PFSK-1 (cell line): ENCODE data around the gene CPT1B.

Experiments
- FOXP2 ChIP-seq: optimal IDR thresholded peaks from 2 replicates; pipeline ENCODE3; 2011; ENCODE audit warnings: borderline replicate concordance, control low read depth, inconsistent platforms; ENCODE audit not compliant: insufficient read depth; ENCODE audit errors: extremely low read length, extremely low read depth
- POLR2AphosphoS5 ChIP-seq: IDR thresholded peaks from 2 replicates; pipeline ENCODE4 v1.6.1; 2012; ENCODE audit warnings: low read depth, mild to moderate bottlenecking, control low read depth, low read length, moderate library complexity
- REST ChIP-seq, 2 experiments: IDR thresholded peaks; 2 replicates each; pipeline versions ENCODE4 v1.6.1 to v1.8.0; 2011 to 2012; ENCODE audit warnings: low read depth in 2 of 2, low read length in 2 of 2, control low read depth in 1 of 2, inconsistent platforms in 1 of 2, mild to moderate bottlenecking in 1 of 2, moderate library complexity in 1 of 2; ENCODE audit not compliant: insufficient read depth in 1 of 2
- SIN3A ChIP-seq: IDR thresholded peaks from 2 replicates; pipeline ENCODE4 v1.6.1; 2012; ENCODE audit warnings: mild to moderate bottlenecking, low read length, moderate library complexity, borderline replicate concordance; ENCODE audit not compliant: insufficient read depth
- TAF1 ChIP-seq: IDR thresholded peaks from 2 replicates; pipeline ENCODE4 v1.6.1; 2012; ENCODE audit warnings: low read length, control low read depth, borderline replicate concordance; ENCODE audit not compliant: insufficient read depth

GRCh38 chr22:50578776-50579310 is 616 bp upstream of the CPT1B start:
- TF ChIP-seq TAF1 (no peak), POLR2AphosphoS5 (no peak), REST (IDR thresholded peaks at IDR 0.05; ENCODE audit: insufficient read depth in 1 of 2, low read depth in 2 of 2, low read length in 2 of 2) (no peak), SIN3A (no peak), FOXP2 (no peak)
